NCI-H146 treated with DMSO at 0.1 percent for 48 hours (cell line): ENCODE data around the gene DCTN2.
"Not testable (repeated sequence)": the region's sequence is repeated elsewhere in the genome, so short reads cannot be mapped to it uniquely, and the experiment has no call there.

ENCODE experiments used
- DNase-seq: peaks from one replicate; lab custom pipeline; 2025; ENCODE audit not compliant: unreplicated experiment; lab: John Stamatoyannopoulos, UW

Gene DCTN2

DNA sequence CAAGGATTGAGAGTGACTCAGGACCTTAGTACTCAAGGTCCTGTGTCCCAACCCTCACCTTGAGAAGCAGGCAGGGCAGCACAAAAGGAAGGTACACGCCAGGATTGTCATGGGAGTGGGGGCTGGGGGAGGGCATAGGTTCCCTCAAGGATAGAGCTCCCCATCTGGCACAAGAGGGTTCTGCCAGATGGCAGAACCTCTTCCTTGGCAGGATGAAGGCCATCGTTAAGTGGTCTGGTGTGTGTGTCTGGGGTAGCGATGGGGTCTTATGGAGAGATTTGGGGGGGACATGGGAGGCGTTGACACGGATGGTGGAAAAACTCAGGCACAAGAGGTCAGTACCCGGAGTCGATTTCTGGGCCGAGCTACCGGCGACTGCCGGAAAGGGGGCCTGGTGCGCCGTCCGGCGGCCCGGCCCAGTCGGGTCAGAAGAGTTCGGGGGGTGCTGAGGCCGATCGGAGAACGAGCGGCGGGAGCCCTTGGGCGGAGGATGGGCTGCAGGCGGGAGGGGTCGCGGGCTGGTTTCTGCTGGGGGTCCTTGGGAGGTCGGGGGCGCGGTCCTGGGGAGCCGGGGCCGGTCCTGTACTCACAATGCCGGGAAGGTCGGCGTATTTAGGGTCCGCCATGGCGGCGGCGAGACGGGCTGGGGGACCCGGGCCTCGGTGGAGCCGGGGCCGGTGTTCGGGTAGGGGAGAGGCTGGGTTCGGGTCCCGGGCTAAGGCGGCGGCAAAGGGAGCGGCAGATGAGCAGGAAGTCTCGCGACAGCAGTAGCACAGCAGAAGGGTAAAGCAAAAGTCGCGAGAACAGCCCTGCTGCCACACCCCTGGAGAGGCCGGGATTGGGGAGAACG, at the start of gene DCTN2:
Gene DCTN2 (minus strand): TSS at position 755 of the 850 bp plus-strand sequence. CDS start 129 bp downstream, at position 626.
- DNase-seq = peak; percentile 94

DNA sequence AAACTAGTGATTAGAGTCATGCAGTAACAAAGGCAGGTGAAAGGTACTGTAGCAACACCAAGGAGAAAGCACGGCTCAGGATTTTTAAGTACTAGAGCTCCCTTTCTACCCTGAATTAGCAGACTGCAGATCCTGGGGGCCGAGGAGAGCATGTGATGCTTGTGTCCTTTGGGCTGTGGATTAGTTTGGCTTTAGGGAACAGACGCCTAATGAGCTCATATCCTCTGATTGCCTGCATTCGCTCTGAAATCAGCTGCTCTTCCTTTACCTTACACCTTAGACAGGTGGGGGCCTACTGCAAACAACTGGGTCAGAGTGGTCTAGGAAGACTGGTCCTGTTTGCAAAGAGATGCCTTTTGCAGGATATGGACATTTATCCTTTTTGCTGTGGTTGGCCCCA, 46.2 kb upstream of the DCTN2 start:
- DNase-seq = no peak

GRCh38 chr12:57592551-57593165, 45.7 kb upstream of the DCTN2 start:
- no peak for DNase-seq

DNA sequence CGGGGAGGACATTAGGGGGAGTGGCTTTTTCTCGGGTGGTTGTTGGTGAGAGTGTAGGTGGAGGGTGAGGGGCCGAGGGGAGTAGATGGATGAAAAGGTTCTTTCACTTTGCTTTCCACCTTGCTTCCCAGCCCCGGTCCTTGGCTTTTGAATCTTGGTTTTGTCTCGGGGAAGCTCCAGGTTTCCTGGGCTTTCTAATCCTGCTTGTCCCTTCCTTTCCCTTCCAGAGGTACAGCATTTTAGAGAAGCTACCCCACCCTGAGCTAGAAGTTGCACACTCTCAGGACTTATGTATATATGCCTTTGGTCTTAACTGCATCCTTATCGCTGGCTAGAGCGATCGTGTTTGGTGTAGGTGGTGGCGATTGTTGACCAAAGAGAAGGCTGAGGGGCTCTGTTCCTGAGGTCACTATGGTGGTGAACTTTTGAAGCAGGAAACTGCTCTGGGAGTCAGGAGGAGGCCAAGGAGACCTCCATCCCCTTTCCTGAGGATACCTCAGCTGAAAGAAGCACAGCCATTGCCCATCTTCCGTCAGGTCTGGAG, 44.9 kb upstream of the DCTN2 start:
- no peak for DNase-seq

GRCh38 chr12:57590864-57591781, 44.1 kb upstream of the DCTN2 start, which contains the start of gene PIP4K2C:
PIP4K2C (plus strand) TSS chr12:57591192; CDS start chr12:57591290, 98 bp downstream.
- DNase-seq = peak; percentile 75

- peak; percentile 29 for DNase-seq
Measured at GRCh38 chr12:57590479-57590863, 43.5 kb upstream of the DCTN2 start.

- not testable (repeated sequence) for DNase-seq
Measured at GRCh38 chr12:57588951-57589610, 42.1 kb upstream of the DCTN2 start.

DNA sequence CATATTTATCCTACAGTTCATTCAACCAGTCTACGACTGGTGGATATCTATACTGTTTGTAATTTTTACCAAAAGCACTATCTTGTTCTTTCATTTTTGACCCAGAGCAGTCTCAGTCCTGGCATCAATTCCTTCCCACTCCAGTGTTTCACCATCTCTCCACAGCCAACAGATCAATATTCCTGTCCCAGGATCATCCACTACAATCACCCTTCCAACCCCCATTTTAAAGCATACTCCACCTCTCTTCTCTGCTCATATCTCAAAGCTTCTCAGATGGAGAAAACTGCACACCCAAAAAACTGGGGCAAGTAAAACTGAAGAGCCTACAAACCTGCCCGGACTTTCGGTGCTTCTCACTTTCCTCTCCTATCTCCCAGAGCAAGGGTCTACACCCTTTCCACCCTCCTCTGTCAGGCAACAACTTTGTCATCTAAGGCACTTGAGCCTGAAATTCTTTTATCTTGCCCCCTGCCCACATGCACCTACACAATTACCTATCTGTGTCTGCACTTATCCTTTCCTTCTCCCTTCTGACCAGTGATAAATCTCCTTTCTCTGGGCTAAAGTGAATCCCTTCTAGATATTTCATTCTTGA, 39.9 kb upstream of the DCTN2 start:
- DNase-seq = no peak

DNA sequence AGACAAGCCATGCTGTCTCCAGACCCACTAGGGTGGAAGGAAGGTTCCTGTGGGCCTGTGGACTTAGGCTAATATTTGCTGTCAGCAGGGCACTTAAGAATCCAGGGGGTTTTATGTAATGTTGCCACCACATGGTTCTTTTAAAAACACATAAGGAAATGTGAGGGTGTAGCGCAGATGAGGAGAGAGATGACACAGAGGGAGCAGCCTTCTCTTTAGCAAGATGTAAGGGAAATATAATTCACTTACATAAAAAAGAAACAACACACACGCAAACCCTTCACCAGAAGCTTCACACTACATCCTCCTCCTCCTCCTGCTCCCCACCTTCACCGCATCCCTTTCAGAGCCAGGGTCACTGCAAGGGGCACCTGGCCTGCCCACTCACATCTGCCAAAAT, 39.1 kb upstream of the DCTN2 start:
- no peak for DNase-seq

DNA sequence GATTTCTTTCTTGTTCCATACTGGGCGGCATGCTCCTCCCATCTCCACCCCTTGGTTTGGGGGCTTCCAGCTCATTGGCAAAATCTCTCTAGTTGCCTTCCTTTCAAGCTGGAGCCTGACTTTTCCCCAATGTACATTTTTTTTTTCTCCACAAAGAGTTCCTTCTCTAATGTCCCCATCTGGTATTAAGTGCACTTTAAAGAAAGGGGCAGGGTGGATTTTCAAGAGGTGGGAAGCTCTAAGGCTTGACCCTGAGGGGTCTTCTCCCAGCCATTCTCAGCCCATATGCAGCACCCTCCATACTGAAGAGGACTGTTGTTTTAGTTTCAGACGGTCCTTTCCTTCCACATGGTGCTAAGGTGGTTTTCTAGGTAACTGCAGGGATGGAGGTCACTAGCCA, 38.2 kb upstream of the DCTN2 start:
- no peak for DNase-seq

GRCh38 chr12:57584690-57585089, 37.7 kb upstream of the DCTN2 start:
- no peak for DNase-seq

- DNase-seq = no peak
Measured at GRCh38 chr12:57584050-57584449, 37.1 kb upstream of the DCTN2 start.

DNA sequence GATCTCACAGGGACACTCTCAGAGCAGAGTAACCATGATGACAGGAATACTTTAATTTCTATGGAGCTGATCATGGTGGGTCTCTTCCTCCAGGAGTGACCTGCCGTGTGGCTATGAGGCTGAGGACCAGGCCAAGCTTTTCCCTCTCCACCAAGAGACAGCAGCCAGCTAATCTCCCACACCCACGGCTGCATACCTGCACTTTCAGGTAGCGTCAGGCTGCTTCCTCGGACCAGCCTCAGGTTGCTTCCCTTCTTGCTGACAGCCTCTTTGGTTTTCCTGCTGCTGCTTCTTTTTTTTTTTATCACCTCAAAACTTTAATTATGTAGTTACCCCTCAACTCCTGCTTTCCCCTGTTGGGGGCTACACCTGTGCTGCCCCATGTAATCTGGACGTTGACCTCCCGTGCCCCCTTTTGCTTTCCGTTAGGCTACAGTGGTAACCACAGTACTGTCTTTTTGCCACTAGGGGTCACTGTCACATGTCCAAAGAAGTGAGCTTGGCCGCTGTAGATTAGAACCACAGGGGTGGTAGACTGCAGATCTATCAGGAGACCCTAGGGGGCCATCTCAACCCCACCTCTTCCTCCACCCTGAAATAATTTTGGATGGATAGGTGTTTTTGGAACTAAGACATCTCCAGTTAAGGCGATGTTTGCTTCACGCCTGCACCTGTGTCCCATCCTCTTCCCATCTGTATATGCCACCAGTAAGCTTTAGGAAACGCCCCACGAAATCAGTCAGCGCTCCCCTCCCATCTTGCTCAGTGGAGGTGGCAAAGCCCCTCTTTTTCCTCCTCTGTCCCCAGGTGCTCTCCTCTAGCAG, 36.2 kb upstream of the DCTN2 start:
- peak; percentile 74 for DNase-seq

GRCh38 chr12:57582440-57582839, 35.4 kb upstream of the DCTN2 start:
- DNase-seq = no peak

- DNase-seq = no peak
Measured at GRCh38 chr12:57581802-57582201, 34.8 kb upstream of the DCTN2 start.

DNA sequence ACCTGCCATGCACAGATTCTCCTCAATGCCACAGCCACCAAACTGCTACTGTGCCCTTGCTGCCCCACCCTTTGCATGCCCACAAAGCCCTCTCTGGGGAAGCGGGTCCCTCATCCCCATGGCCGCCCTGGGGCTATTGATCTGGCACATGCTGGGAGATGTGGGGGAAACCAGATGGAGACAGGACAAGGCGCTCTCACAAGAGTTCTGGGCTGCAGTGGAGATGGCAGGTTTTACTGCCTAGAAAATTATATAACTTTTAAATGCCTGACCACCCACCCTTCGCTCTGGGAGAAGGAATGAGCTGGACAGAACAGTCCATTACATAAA, 33.4 kb upstream of the DCTN2 start:
- no peak for DNase-seq

DNA sequence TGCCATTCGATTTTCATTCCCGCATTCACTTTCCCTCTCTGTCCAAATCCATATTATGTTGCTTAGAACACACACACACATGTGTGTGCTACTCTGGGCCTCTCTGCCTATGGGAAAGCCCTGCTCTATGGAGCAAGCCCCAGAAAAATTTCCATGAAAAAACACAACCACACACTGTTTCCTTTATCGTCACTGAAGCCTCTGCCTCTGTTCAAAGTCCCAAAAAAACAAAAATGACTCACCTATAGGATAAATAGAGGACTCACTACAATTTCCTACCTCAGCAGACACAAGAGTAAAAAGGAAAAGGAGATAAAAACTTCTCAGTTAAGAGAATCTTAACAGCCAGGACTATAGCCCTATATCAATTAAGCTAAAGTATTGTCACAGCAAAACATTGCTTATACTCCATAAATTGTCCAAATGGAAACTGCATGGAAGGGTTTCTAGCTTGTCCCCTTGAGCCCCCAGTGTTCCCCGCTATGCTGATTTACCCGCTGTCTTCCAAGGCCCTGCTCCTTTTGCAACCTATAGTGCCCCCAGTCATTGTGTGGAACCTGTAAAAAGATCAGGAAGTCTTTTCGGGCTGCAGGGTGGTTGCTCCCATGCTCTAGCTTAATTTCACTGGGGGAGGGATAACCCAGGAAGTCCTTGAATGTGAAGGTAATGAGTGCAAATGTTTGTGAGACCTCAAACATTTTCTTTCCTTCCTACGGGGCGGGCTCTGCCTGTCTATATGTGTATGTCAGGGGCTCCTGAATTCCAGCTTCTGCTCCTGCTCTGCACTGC, 32.9 kb upstream of the DCTN2 start:
- no peak for DNase-seq

GRCh38 chr12:57579011-57579410, 32.0 kb upstream of the DCTN2 start:
- no peak for DNase-seq
